ENCODE data around the gene HOXA7.

HOXA7 gene

DNA sequence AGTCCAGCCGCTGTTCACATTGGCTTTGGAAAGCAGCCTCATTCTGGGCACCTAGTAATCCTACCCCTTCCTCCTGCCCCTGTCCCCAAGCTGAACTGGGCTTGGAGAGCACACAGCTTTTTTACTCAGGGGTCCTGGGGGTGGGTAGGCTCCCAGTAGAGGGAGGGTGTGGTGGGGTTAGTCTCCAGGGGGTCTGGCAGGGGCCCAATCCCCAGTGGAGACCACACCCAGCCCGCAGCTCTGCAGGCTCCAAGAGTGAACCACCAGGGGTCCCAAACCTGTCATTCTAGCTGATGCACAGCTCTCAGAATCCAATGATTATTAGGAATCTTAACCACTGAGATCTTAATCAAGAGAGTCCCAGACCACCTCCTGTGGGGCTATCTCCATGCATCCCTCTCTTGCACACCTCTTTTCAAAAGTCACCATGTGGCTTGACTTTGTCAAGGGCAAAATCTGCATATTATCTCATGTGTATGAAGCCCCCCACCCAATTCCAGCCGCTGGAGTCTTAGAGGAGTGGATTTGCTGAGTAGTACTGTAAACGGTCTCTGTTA is 25.9 kb upstream of the HOXA7 start:
- DNase-seq (ENCODE audit: low read depth, low spot score) = no peak

DNA sequence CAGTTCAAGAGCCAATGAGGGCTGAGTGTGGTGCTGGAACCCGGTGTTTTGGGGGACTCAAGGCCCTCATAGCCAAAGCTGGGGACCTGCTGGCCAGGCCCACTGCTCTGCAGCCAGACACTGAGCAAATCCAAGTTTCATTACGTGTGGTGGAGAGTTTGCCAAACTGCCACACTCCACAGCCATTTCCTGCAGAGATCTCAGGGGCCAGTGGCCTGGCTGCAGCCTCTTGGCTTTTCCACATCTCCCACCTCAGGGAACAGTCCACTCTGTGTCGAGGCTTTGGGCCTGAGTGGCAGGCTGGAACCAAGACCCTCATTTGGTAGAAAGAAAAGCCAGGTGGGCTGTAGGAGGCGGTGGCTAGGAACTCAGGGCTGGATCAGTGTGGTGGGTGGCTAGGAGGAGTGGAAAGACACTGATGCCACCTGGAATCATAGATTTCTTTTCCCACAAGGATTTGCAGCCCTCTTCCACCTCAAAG is 25.4 kb upstream of the HOXA7 start:
- DNase-seq (ENCODE audit: low read depth, low spot score) = no peak

DNA sequence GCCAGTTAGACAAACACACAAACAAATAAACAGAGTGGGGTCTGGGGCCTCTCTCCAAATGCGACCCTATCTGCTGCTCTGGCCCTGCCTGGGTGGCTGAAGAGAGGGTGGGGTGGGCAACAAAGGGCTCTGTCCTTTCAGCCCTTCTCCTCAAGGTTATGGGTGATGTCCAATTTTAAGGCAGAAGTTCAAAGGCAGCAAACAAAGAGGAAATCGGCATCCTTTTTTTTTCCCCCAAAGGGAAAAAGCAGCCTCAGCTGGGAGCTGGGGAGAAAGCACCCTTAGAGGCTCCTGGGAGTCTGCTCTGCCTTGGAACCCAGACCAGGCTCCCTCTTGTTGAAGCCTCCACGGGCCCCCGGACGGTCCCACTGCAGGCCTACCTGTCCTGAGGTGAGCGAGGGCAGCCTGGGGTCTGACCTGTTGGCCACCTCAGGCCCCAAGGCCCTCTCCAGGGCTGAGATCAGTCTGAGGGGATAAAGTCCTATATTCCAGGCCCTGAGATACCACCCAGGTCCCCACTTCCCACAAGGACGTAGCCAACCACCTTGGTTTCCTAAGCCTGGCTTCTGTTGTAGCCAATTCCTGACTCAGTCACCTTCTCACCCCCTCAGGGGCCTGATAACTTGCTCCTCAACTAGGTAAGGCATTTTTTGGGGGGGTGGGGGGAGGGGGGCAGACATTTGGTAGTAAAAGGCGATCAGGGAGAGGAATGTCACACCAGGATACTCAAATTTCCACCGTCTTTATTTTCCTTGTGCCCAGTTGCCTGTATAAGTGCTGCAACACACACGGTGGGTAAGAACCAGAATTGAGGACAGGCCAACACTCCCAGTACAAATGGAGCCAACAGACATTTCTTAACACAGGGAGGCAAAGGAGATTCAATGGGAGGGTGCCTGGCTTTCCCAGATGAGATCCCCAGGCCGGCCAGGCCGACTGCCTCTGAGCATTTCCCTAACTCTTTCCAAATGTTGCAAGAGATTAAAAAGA is 24.3 kb upstream of the HOXA7 start:
- DNase-seq (ENCODE audit: low read depth, low spot score) = no peak

DNA sequence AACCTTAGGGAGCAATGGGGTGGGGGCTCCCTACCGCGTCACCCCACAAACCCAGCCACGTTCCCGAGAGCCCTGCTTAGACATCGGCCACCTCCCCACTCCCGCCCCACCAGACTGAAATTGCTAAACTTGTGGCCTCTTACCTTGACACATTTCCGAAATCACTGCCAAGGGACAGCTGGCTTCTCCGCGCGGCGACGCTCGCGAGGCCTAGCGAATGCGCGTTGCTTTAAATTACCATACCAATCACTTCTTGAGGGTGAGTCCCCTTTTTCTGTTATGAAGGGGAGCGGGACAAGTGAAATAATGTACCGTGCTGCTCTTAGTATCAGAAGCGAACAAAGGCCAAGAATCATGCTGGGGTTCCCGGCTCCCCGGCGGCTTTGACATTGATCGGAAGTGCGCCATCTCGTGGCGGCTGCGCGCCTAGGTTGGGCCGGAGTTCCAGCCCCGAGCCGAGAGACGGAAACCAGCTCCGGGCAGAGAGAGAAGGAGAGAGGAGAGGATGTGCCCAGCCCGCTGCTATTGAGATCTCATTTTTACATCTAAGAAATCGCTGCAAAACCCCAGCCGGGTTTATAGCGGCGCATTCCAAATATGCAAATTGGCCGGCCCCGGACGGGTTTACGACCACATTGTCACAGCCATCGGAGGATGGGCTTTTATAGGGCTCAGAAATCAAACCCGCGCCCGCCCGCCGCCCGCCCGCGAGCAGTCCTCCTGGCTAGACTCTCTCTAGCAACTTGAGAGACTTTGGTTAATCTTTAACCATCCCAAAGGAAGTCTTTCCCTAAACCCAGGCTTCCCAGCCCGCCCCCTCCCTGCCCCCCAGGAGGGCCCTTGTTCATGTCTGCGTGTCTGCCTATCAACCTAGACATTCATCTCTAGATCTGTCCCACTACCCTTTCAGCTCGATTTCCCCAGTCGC is 23.3 kb upstream of the HOXA7 start:
- DNase-seq (ENCODE audit: low read depth, low spot score) = peak; percentile 54

DNA sequence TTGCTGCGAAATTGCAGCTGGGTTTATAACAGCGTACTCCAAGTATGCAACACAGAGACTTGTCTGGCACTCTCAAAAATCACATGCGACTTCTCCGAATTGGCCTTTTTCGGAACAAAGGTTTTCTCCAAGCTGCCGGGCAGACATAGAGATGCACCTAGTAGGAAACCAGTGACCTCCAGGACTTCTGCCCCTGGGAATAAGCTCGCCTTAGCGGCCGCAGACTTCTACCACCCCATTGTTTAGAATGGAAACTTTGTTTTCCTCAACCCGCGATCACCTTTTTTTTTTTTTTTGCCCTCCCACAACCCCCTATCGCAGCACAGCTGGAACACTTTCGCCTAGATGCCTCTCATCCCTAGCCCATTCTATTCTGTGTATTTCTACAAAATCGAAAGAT is 22.6 kb upstream of the HOXA7 start:
- no peak for DNase-seq (ENCODE audit: low read depth, low spot score)

DNA sequence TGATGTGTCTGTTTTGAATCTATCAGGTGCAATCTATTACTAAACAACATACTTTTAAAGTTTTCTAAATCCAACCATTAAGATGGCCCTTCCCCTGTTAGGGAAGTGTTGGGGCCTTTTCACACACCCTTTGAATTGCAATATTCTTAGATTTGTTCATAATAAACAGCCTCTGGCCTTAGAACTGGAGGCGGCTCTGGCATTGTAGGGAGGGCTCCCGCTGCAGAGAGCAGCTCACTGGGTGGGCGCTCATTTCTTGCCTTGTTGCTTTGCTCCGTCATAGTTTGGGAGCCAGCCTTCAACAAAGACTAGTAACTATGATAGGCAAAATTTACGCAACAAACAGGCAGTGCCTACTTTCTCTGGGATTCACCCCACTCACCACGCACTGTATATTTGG is 21.9 kb upstream of the HOXA7 start:
- DNase-seq (ENCODE audit: low read depth, low spot score) = no peak

DNA sequence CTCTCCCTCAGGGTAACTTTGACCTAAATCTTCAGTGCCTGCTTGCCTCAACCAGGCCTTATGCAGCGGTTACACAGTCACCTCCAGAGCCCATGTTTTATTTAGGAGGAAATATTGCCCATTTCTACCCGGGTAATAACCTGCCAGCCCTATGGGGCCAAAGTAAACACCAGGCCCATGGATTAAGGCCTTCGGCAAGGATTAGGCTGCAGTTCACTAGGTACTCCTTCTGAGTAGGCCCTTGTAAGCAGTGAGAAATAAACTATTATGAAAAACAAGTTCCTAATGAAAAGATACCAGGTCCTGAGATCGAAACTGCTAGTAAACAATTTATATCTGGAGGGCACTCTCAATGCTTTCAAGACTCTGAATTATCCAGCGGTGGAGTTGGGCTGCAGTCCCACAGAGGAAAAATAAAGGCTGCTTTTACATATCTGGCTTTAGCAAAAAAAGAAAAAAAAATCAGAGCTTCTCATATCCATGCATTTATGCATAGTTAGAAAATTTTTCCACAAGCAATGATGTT is 21.4 kb upstream of the HOXA7 start:
- DNase-seq (ENCODE audit: low read depth, low spot score) = no peak

DNA sequence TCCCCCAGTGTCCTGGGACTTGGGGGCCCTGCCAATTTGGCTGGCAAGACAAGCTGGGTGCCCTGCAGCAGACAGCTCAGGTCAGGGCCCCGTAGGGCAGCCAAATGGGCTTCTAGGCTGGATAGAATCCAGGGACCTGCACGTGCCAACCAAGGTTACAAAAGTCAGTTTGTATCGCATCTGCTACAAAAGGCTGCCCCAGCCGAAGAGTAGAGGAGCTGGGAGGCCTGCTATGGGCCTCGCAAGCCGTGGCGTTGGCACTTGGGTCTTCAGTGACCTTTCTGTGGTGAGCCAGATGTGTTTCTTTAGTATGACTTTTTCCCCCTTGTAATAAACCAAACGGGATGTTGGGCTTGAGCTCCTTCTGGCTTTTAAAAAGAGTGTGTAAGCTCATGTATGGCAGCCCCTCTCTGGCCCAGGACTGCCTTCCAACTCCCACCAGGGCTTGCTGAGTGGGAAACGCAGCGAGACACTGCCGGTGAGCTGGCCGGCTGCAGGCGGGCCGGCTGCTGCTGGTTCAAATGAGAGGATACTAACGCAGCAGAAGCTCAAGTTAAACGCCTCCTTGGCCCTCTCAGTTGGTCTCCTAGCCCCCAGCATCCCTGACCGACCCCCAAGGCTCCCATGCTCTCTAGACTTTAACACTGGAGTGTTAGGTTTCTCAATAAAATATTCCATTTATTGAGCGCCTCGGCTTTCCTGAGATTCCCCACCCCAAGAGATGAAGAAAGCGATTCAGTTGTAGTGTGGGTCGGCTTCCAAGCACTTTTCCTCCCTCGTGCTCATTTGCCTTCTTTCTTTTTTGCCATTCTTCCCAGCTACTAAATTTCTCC is 20.7 kb upstream of the HOXA7 start:
- no peak for DNase-seq (ENCODE audit: low read depth, low spot score)

DNA sequence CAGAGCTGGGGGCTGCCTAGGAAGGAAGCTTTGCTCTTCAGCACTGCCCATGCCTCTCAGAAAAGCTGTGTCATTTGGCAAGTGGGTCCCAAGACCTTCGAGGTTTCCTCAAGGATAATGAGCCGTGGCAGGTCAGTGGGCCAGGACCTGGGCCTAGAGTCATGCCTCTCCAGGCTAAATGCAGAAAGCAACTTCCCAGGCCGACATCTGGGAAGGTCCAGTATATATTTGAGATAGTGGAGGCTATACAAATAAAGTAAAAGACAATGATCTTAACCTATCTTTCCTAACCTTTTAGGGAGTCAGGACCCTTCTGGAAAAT is 20.0 kb upstream of the HOXA7 start:
- DNase-seq (ENCODE audit: low read depth, low spot score) = no peak

DNA sequence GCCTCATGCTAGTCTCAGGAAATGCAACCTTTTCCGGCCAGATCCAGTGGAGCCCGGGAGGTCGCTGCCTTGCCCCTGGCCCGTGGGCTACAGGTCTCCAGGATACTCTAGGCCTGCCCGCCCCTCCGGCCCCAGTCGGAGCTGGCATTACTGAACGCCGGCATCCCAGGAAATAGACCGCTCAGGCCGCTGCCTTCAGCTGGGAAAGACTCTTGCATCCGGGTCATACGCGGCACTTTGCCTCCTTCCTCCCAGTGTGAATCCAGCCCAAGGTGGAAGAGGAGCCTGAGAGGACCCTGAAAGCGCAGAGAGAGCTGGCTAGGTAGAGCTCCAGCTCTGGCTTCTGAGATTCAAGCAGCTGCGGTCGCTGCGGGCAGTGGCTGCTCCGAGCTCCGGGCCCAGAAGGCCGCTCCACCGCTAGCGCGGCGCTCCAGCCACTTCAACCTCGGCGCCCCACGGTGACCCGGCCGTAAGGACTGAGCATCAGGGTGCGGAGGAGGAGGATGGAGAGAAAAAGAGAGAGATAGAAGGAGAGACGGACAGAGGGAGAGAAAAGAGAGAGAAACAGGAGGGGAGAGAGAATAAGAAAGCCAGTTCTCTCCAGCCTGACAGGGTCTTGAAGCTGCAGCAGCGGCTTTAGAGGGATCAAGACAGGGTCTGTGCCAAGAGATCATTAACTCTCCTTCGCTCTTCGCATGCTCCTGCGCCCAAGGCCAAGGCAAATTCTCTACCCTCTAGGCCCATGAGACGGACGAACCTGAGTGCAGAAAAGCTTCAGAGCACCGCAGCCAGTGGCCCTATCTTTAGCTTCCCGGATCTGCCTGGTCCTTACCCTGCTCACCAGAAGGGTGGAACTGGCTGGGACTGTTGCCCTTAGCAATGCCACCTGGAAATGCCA is 19.4 kb upstream of the HOXA7 start:
- no peak for DNase-seq (ENCODE audit: low read depth, low spot score)

DNA sequence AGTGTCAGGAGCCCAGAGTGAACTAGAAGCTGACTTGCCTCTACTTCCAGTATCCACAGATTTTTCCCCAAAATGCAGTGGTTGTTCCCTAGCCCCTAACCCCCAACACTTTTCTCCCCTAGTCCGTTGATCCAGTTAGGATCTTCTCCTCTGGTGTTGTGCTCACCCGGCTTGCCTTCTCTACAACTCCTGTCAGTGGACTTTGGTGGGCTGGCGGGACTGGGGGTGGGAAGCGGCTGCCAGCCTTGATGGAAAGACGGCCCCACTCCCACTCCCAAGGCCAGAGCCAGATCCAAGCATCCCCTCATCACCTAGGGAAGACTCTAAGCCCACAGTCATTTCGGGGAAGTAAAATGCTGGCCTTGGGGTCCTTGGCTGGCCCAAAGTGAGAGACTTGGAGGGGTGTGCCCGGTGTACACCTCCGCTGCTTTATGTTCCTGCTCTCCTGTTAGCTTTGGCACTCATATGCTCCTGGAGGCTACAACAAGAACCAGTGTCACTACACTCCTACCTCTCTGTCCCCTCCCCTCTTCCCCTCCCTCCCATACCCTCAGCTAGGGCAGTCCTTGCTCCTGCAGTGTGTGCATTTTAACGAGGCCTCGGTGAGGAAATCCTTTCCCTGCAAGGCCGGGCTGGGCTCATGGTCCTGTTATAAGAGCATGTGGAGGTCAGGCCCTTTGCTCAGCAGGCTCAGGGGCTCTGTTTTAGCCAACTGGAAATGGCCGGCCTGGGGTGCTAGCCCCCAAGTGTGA is 18.6 kb upstream of the HOXA7 start:
- DNase-seq (ENCODE audit: low read depth, low spot score) = no peak

DNA sequence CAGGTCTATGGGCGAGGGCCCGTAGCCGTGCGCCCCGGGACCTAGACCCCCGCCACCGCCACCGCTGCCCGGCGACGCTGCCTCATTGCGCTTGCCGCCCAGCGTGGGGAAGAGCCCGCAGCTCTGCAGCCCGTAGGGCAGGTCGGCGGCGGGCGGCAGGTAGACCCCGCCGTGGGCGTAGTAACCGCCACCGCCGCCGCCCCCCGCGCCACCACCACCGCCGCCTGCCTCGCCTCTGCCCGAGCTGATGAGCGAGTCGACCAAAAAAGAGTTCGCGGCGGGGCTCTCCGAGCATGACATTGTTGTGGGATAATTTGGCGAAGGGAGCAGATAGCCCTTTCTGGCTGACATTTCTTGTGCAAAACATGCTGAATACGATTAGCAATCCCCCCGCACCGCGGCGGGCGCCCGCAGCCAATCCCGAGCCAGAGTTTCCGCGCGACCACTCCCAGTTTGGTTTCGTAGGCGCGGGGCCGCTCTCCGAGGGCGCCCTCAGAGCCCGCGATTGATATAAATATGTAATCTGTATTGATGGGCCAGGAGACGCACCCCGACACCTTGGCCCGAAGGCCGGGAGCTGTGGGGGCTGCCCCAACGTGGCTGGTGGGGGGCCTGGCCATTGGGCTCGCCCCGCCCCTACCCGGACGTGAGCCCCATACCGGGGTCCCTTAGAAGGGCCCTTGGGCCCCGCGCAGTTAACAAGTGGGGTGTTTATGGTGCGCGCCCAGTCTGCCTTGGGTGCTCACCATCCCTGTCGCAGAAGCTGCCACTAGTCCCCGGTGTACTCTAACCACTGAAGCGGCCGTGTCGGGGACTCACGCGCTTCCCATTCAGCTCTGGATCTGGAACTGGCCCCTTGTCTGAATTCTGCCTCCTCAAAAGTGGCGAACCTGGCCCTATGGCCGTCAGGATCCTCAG is 17.7 kb upstream of the HOXA7 start, which contains the start of gene HOXA10:
Gene HOXA10 (minus strand): TSS at position 365 of the 918 bp plus-strand sequence. CDS start 14 bp downstream, at position 351.
- no peak for DNase-seq (ENCODE audit: low read depth, low spot score)

DNA sequence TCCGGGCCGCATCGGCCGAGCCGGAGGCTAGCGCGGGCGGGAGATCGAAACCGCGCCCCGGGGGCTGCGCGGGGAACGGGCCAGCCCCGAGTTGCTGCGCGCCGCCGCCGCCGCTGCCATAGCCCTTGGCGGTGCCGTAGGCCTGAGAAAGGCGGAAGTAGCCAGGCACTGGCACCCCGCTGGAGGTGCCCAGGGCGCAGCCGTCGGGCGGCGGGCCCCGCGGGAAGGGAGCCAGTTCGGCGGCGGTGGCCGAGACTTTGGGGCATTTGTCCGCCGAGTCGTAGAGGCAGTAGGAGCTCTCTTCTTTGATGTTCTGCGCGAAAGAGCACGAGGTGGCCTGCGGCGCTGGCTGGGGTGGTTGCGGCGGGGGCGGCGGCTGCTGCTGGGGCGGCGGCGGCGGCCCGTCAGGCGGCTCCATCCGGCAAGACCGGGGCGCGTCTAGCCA is 17.1 kb upstream of the HOXA7 start:
- DNase-seq (ENCODE audit: low read depth, low spot score) = no peak

DNA sequence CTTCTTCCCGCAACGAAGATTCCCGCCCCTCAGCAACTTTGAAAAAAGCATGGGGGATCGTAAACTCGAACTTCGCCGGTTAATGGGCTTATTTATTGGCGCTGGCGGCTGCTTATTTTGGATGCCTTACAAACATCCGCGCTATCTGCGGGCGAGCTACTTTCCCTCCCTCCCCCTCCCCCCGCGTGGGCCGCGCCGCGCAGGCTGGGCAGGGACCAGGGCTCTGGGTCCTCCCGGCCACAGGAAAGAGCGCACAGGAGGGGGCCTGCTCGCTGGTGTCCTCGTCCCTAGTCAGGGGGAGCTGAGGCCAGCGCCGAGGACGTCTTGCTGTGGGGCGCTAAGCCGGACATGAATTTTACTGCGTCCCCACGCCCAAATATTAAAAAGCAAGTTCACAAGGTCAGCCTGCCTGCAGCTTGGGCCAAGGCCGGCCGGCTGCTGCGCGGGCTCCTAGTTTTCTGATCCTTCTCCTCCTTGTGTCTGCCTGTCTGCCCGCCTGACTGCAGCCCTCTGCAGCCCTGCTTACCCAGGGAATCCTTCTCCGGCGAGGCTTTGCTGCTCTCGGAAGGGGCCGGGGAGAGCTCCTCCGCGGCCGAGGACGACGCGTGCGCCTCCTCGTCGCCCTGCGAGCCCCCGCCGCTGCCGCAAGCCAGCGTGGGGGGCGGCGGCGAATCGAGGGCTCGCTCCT is 16.5 kb upstream of the HOXA7 start:
- DNase-seq (ENCODE audit: low read depth, low spot score) = no peak

DNA sequence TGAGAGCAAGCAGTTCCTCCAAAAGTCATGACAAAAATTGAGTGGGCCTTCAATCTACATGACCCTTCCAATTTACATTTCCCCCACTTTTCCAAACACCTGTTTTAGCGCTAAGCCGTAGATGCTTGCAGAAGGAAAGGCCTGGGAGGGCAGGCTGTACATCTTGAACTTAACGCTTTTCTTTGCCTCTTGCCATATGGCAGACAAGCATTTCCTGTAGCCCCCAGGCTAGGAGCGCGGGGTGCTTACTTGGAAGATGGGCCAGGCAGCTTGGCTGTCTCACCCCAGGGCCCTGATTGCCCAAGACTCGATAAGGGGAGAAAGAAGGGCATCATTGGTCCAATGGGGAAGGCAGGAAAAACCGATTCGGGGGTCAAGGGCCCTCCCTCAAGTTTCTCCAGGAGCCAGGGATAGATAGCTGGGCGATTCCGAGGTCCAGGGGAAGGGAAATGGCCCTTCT is 15.9 kb upstream of the HOXA7 start:
- no peak for DNase-seq (ENCODE audit: low read depth, low spot score)

DNA sequence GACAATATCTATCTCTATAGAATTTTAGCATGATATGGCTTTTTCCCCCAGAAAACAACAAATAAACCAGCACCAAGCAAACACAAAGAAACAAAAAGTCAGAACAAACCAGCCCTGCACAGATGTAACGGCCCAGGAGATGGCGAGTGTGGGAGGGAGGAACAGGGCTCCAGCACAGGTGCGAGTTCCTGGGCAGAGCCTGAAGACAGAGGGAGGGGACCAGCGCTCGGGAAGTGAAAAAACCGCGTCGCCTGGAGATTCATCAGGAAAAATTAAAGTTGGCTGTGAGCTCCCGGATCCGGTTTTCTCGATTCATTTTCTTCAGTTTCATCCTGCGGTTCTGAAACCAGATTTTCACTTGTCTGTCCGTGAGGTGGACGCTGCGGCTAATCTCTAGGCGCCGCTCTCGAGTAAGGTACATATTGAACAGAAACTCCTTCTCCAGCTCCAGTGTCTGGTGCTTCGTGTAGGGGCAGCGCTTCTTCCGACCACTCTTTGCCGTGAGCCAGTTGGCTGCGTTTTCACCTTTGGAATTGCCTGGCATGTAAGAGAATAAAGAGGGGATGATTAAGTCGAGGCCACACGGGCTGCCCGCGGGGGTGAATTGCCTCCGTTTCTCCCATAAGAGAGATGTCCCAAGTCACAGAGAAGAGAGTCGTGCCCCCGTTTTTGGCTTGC is 15.3 kb upstream of the HOXA7 start:
- no peak for DNase-seq (ENCODE audit: low read depth, low spot score)

DNA sequence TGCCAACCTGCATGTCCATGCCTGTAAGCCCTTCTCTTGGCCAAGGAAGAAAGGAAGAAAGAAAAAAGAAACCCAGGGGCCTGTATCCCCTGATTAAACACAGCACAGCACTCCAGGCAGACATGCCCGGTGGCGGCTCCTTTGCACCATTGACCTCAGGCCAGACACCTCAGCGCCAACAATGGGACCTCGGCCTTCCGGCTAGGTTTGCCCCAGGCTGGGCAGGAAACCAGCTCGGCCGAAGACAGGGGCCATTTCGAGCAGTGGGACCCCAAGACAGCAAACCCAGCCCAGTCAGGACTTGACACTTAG is 14.8 kb upstream of the HOXA7 start:
- no peak for DNase-seq (ENCODE audit: low read depth, low spot score)
